HG03575 (cell line): ENCODE measurements around the gene RFX6.

ENCODE experiments used
- ATAC-seq: cut with Tn5 transposase; IDR thresholded peaks from one replicate; pipeline ENCODE4 v1.9.1; 2021; ENCODE audit not compliant: unreplicated experiment, insufficient number of reproducible peaks, low FRiP score; ENCODE audit errors: extremely low read depth

Gene RFX6

DNA sequence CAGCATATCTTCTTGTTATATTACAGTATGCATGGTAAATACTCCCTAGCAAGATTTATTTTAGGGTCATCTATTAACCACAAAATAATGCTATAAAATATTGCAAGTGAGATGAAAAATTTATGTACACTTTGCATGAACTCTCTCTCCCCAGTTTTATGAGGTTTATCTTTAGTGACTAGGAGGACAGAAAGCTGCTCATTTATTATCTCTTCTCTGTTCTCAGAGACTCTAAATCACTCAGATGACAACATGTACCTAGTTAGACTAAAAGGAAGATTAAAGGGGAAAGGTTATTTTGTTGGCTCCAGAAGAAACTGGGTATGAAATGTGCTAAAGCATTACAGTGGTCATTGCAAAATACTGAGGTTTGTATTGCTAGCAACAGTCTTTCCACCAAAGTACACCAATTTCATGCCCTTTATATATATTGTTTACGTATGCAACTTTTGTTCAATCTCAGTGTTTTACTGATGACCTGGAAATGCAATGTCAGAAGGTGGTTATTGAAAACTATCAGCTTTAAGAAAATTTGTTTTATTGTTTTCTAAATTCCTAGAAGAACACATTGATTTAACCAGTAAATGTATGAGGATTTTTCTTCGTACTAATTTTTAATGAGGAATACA is 11.8 kb downstream of the RFX6 start:
- ATAC-seq = no peak

DNA sequence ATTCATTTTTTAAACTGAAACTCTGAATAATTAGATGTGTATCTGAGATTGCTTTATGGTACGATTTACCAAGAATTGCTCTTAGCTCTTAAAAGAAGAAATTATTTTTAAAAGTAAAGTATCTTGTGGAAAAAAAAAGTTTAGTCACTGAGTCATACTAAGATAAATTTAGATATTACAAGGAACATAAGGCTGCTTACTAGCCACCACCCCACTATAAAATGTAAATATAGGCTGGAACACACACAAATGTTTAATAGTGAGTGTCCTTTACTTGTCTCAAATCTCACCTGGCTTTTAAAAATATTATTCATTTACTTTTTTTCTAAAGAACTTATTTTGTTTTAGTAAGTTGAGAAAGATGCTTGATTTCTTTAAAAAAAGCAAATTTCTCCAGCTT is 17.6 kb downstream of the RFX6 start:
- no peak for ATAC-seq

DNA sequence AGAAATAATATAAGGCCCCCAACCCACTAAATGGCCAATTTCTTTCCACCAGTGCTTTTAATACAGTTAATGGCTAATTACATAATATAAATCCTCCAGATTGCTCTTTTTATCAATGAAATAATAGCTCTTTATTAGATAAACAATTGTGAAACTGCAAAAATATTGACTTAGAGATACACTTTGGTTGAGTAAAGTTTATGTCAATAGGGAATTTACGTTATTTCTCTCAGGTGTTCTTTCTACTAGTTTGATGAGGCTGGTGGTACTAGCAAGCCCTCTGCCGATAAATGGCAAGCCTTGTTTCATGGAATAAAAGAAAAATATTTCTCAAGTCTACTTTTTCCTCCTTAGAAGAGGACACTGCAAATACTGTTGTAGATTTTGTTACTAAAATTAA is 18.9 kb downstream of the RFX6 start:
- no peak for ATAC-seq

DNA sequence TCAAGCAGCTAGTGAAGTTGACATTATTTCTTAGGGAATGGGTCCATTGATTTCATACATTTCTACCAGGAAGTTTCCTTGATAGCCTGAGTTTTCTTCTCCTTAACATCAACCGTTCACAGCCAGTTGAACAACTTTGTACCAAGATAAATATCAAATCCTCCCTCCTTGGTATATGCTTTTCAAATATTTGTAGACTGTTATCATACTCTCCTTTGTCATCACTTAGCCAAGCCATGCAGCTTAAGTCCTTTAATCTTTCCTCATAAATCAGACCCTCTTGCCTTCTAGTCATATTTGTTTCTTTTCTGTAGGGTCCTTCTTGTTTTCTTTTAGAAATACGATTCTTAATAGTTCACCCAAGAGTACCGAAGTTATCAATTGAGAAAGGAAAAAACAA is 25.6 kb downstream of the RFX6 start:
- ATAC-seq = no peak

DNA sequence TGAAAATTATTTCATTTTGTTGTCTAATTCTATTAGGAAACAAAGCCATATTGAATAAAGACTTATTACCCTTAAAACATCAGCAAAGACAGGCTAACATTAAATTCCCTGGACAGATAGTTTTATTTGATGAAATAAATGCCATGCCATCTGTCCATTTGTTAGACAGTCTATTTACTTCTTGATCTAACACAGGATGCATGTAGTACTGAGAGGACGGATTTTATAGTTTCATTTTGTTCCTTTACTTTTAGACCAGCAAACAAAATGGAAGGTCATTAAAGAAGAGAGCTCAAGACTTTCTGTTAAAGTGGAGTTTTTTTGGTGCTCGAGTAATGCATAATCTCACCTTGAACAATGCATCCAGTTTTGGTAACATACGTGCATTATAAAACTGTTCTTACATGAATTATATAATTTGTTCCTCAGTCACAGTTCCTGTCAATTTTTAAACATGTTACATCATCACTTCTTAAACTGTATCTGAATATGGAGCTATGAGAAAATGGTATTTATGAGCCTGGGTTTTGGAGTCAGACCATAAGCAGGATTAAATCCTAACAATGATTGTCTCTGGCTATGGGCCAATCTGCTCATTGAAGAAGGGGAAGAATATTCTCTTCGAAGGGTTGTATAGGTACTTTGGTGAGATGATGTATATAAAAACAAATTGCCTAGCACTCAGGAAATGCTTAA is 46.0 kb downstream of the RFX6 start:
- no peak for ATAC-seq

DNA sequence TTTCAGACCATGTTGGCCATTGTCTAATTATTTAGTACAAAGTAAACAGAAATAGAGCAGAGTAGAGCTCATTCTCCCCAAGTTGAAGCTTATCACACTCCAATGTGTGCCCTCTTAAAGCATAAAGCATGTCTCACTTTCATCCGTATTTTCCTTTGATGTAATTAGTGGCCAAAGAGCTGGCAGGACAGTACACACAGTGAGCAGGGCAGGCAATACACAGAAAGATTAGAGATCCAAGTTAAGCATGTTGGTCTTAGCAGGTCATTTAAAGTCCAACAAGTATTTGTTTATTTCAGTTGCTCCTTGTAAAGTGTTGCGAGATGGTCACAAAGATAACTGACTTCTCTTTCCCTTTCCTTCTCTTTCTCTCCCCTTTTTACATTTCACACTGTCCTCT is 47.2 kb downstream of the RFX6 start:
- ATAC-seq = no peak

DNA sequence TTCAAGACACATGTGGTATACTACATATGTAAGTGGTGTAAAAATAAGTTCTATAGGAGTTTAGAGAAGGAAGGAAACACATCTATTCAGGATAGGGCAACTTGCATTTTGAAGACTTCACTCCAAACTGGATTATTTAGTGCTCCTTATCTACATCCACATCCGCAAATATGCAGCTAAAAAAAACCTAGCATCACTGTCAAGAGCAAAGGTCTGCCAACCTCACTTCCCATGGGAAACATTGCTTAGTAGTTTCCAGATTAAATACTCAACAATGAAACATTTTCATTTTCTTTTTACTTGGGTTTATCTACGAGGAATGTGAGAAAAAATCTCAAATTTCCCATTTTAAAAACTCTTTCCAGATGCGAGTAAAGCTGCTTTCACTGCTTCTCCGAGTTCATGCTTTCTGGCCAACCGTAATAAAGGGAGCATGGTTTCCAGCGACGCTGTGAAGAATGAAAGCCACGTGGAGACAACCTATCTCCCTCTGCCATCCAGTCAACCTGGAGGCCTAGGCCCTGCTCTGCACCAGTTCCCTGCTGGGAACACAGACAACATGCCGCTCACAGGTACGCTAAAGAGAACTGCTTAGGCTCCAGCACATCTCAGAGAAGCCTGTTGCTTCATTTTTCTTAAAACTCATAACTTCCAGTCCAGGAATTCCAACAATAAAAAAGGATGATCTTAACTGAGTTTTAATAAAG is 48.2 kb downstream of the RFX6 start:
- ATAC-seq = no peak

DNA sequence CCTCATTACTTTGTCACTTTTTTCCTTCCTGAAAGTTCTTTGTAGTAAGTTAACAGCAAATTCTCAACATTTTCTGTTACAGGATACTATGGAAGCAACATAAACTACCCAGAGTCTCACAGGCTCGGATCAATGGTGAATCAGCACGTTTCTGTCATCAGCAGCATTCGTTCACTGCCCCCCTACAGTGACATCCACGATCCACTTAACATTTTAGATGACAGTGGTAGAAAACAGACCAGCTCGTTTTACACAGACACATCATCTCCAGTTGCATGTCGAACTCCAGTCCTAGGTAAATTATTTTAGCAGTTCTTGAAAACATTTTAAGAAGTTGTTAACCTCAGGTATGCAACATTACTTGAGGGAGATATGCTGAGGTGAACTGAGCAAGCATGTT is 51.6 kb downstream of the RFX6 start:
- no peak for ATAC-seq

DNA sequence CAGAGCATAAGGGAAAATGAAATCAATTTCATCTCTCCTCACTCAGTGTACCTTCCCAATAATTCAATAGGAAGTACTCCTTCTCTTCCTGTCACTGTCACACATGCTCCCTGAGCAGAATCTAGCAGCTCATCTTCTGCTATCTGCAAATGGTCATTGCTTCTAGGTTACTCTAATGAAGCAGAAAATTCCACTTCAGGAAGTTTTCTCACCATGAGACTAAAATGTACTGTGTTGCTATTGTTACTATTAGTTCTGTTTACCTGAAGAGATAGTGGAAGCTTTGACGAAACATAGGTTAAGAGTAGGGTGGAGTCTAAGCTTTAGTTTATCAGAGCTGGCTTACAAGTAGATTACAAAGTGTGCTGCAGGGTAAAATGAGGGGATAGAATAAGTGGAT is 52.8 kb downstream of the RFX6 start:
- no peak for ATAC-seq

DNA sequence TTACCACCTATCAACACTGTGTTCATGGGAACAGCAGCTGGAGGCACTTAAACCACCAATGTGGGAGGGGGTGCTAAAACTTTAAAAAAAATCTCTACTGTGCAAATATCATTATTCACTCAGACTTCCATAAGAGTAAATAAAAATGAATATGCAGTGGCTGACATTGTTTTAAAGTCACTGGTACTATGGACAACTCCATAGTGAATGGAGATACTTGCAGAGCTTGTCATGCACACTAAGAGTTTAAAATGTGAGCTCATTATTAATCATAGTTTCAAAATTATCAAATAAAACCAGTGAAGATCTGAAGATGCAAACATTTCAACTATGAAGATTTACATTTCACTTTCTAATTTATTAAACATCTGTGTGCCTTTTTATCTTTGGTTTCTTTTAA is 54.4 kb downstream of the RFX6 start:
- no peak for ATAC-seq

DNA sequence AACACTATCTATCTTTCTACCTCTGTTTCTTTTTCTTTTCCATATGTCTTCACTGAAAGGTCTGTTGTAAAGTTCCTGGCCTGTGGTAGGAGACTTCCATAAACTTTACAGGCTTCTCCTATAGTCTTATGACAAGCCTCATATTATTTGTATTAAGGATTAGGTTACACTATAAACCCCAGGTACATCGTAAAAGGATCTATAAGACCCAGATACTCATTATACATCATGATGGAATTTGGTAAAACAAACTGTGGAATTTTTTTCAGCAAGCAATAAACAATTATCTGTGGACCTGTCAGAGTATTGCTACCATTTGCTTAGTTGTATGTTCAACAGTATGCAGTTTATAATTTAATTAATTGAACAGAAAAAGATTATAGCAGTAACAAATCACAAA is 55.5 kb downstream of the RFX6 start:
- ATAC-seq = no peak

DNA sequence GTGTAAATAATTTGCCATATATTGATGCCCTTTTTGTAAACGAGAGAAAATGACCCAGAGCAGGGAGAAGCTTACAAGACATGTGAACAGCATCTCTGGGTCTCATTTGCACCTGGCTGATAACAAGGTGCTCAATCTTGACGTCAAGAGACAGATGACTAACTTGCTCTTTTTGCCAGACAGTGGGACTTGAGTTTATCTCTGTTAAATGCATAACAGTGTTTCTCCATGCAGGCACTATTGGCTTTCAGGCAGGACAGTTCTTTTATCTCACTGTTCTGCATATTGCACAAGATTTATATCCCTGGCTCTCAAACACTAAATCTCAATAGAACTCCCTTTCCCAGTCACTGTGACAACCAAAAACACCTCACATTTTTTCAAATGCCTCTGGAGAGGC is 56.4 kb downstream of the RFX6 start:
- ATAC-seq = no peak

DNA sequence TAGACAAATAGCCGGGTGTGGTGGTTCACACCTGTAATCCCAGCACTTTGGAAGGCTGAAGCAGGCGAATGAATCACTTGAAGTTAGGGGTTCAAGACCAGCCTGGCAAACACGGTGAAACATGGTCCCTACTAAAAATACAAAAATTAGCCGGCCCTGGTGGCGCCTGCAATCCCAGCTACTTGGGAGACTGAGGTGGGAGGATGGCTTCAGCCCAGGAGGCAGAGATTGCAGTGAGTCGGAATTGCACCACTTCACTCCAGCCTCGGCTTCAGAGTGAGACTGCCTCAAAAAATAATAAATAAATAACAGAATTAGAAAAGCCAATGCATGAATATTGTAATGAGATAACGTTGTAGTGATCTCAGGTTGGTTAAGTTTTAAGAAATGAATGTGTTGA is 61.3 kb downstream of the RFX6 start:
- no peak for ATAC-seq

DNA sequence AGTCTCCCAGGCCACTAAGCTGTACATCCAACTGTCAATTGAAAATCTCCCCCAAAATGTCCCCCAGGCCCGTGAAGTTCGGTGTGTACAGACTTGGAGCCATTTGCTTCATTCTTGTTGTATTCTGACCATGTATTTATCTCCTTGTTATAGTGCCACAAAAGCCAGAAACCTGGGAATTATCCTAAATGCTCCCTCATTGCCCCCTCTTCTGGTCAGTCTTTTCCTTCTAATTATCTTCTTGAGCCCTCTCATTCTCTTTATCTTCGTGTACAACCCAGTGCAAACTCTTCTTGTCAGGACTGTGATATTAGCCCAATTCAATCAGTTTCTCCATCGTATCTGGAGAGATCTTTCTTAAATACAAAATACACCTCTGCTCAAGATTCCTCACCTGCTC is 64.7 kb downstream of the RFX6 start:
- ATAC-seq = no peak

DNA sequence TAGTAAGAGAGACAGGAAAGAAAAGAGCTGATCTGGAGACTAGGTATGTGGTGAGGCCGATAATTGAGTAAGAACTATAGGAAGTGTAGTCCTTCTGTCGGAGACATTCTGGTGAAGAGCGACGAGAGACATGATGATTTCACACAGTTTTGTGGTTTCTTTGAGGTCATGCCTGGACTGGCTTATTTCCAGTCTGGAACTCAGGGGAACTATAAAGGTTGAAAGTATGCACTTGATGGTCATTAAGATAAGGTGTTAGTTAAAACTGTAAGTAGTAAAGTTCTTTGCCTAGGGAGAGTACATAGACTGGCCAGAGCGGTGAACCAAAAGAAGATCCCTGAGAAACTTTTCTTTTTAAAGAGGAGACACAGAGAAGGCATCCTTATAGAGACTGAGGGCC is 68.8 kb downstream of the RFX6 start:
- no peak for ATAC-seq

DNA sequence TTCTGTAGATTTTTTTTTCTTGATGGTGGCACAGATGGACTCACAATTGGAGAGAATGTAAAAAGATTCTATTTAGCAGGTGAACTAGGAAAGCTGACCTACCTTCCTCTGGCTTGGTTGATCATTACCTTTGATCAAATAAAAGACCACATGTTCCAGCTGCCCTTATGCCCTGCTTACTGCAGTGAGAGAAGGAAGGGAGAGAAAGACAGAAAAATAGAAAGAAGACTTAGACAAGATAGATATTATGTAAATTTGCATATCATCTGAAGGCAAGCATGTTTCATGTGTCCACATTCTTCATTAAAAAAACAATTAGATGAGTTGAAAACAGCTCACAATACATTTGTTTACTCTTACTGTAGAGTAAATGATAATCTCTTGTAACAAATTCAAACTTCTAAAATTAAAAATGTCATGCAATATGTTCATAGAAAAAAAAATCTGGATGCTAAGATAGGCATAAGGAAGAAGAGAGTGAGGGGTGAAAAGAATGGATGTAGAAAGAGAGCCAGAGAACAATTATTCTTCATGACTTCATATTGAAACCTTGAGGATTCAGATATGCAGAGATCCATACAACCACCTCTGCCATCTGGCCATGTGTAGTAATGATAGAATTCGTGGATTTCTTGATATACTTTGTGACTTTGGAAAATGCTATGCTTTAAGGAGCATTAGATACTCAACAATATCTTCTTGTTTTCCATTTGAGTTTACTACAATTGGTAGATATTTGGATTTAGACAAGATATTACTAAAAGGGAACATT is 71.7 kb downstream of the RFX6 start:
- ATAC-seq = no peak

DNA sequence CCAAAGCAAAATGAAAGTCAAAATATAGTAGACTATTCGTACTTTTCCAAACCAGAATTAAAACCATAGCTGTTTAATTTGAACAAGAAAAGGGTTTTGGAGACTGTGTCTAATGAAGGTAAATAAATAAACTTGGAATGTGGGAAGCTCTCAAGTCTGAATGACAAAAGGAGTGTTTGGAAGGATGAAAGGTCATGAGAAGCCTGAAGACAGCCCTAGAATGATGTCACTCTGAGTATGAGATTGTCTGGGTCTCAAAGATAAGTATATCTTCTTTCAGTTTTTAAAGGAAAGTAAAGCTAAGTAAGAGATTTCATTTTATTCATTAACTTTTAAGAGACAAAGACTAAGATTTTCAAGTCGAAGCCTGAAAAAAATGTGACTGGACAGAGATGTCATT is 72.9 kb downstream of the RFX6 start:
- ATAC-seq = no peak

DNA sequence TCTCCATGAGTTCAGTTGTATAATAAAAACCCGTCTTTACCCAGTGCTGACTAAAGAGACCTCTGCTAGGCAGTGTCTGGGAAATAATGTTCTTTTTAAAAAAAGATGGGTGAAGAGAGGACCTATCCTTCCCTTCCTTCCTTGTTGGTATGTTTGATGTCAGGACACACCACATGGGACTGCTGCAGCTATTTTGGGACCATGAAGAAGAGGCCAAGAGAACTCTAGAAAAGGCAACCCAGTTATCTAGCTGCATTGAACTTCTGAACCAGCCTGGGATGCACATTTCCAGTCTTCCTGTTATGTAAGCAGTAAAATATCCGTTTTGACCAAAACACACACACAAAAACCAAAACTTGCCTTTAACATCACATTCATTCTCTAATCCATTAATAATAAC is 77.3 kb downstream of the RFX6 start:
- no peak for ATAC-seq

DNA sequence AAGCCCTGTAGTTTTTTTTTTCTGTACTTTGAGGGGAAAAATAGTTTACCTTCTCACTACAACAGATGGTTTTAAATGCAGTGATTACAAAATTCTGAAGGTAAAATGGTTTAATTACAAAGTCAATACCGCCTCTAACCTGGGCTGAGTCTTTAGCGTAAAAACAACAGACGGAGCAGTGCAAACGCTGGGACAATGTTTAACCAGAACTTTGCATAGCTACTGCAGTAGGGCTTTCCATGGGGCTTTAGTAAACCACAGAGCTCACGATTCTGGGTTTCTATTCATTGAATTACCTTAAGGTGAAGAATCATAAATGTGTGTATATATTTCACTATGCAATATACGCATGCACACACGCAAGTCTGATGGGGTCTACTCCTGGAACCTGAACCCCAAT is 77.9 kb downstream of the RFX6 start:
- ATAC-seq = no peak

DNA sequence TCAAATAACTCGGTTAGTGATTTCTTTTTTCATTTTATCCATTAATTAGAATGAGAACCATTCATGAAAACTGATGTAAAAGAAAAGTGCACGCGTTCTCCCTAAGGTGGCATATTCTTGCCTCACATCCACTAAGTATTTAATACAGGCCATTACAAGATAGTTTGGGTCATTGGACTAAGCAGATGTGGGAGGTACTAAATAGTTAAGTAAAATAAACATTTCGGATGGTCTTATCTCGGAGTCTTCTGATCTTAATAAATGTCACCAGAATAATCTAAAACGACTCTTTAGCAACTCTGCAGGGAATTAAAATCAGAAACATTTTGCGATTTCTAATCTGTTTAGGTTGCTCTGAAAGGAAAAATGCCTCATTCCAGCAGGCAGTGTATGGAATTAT is 78.7 kb downstream of the RFX6 start:
- no peak for ATAC-seq
